ENCODE results near the gene FAM168A.

DNA sequence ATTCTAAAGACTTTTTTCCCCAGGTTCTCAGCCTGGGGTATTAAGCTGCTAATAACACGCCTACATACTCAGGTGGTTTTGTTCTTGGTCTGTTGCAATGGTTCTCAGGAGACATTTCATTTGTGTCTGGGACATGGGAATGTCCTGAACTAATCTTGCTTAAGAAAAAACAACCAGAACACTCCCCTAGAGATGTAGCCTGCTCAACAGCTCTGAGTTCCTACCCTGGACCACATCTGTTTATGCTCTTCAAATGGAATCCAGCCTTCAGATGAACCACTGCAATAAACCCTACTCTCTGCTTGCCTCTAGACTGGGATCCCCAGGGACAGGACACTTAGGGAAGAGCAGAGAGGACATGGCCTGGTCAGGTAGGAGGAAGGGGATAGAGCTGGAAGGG is 191.8 kb downstream of the FAM168A start:
- no peak for TF ChIP-seq CTCF (IDR thresholded peaks at IDR 0.05; ENCODE audit: low read depth, low read length, missing input control)
- no peak for TF ChIP-seq FOXA1 (IDR thresholded peaks at IDR 0.05)
- TF ChIP-seq RAD21 (IDR thresholded peaks at IDR 0.05): no peak
- no peak for TF ChIP-seq ZBTB33 (IDR thresholded peaks at IDR 0.05)
- TF ChIP-seq JUND (IDR thresholded peaks at IDR 0.05): no peak
- no peak for TF ChIP-seq MAX (IDR thresholded peaks at IDR 0.05)
- TF ChIP-seq EGR1 (IDR thresholded peaks at IDR 0.05; ENCODE audit: low read depth in 2 of 2): no peak
- no peak for TF ChIP-seq GABPA (IDR thresholded peaks at IDR 0.05 in 1 of 2, conservative IDR thresholded peaks at IDR 0.05 in 1 of 2)
- no peak for TF ChIP-seq TAF1 (conservative IDR thresholded peaks at IDR 0.05)
- TF ChIP-seq REST (IDR thresholded peaks at IDR 0.05): no peak
- TF ChIP-seq YY1 (IDR thresholded peaks at IDR 0.05): no peak
- no peak for TF ChIP-seq HNF4A (conservative IDR thresholded peaks at IDR 0.05)
- no peak for TF ChIP-seq SP1 (IDR thresholded peaks at IDR 0.05)

Data from liver (tissue), 3 donors.